ENCODE results near the gene IPCEF1.

IPCEF1 gene

GRCh38 chr6:154395316-154395715 lies 38.7 kb upstream of the IPCEF1 start:
- Histone ChIP-seq H3K4me1 (peaks cover 0 to 6% (median 0%) of the 10 kb centered on the region in 10 experiments; a peak in 2 of 20 replicates), H3K9me3 (replicated peaks in 1 of 11) (no peaks in the 10 kb centered on the region), H3K27me3 (no peaks in the 10 kb centered on the region), H3K4me2 (no peak overlapping the region), H3K9ac (no peak overlapping the region), H4K20me1 (no peaks in the 10 kb centered on the region), H3K36me3 (0 out of 22 replicates have a peak, but pooled peaks cover 0 to 3% (median 0%) of the 10 kb centered on the region in 11 experiments), H3K27ac (no peak overlapping the region), H3K4me3 (no peak overlapping the region)
- TF ChIP-seq Cebpa-rat (IDR thresholded peaks at IDR 0.05), result no peak

- H3K27me3 ChIP-seq, result no peaks in the 10 kb centered on the region
- H3K4me2 ChIP-seq, result no peak overlapping the region
- no peak overlapping the region for H3K4me3 ChIP-seq
- H4K20me1 ChIP-seq, result no peaks in the 10 kb centered on the region
- TF ChIP-seq Cebpa-rat (IDR thresholded peaks at IDR 0.05), result no peak
- H3K27ac ChIP-seq, result no peak overlapping the region
- no peak overlapping the region for H3K9ac ChIP-seq
- peaks cover 0 to 3% (median under 1%) of the 10 kb centered on the region in 11 experiments; a peak in 5 of 22 replicates for H3K9me3 ChIP-seq (replicated peaks in 1 of 11)
- peaks cover 0 to 6% (median 0%) of the 10 kb centered on the region in 10 experiments; a peak in 2 of 20 replicates for H3K4me1 ChIP-seq
- no peaks in the 10 kb centered on the region for H3K36me3 ChIP-seq
Measured at GRCh38 chr6:154394571-154394970, 38.0 kb upstream of the IPCEF1 start.

- Histone ChIP-seq H3K9ac (no peak overlapping the region), H4K20me1 (no peaks in the 10 kb centered on the region), H3K27ac (no peak overlapping the region), H3K4me2 (no peak overlapping the region), H3K4me3 (no peak overlapping the region), H3K27me3 (no peaks in the 10 kb centered on the region), H3K9me3 (replicated peaks in 1 of 11) (peaks cover 0 to 12% (median 7%) of the 10 kb centered on the region in 11 experiments; a peak in 9 of 22 replicates), H3K4me1 (peaks cover 0 to 9% (median 7%) of the 10 kb centered on the region in 10 experiments; a peak in 10 of 20 replicates), H3K36me3 (no peaks in the 10 kb centered on the region)
- no peak for TF ChIP-seq Cebpa-rat (IDR thresholded peaks at IDR 0.05)
Measured at GRCh38 chr6:154390034-154390433, 33.4 kb upstream of the IPCEF1 start.

- no peaks in the 10 kb centered on the region for H4K20me1 ChIP-seq
- H3K27me3 ChIP-seq, result no peaks in the 10 kb centered on the region
- no peak overlapping the region for H3K9ac ChIP-seq
- H3K9me3 ChIP-seq (replicated peaks in 1 of 11), result peaks cover 0 to 12% (median 7%) of the 10 kb centered on the region in 11 experiments; a peak in 9 of 22 replicates
- H3K4me2 ChIP-seq, result no peak overlapping the region
- H3K36me3 ChIP-seq, result no peaks in the 10 kb centered on the region
- peaks cover 0 to 9% (median 7%) of the 10 kb centered on the region in 10 experiments; a peak in 10 of 20 replicates for H3K4me1 ChIP-seq
- no peak for TF ChIP-seq Cebpa-rat (IDR thresholded peaks at IDR 0.05)
- no peak overlapping the region for H3K27ac ChIP-seq
- no peak overlapping the region for H3K4me3 ChIP-seq
Measured at GRCh38 chr6:154388803-154389202, 32.2 kb upstream of the IPCEF1 start.

GRCh38 chr6:154386848-154387717 lies 30.5 kb upstream of the IPCEF1 start:
- Histone ChIP-seq H3K4me1 (peaks cover 0 to 9% (median 7%) of the 10 kb centered on the region in 10 experiments; a peak in 10 of 20 replicates), H4K20me1 (no peaks in the 10 kb centered on the region), H3K27me3 (no peaks in the 10 kb centered on the region), H3K4me3 (no peak overlapping the region), H3K27ac (no peak overlapping the region), H3K4me2 (peak overlapping the region in 2 of 11 experiments; percentile 18 to 19; a peak in 3 of 22 replicates), H3K9me3 (replicated peaks in 1 of 11) (peaks cover 5 to 17% (median 7%) of the 10 kb centered on the region in 11 experiments; a peak in 11 of 22 replicates), H3K36me3 (no peaks in the 10 kb centered on the region), H3K9ac (no peak overlapping the region)
- TF ChIP-seq Cebpa-rat (IDR thresholded peaks at IDR 0.05), result no peak

- Histone ChIP-seq H4K20me1 (no peaks in the 10 kb centered on the region), H3K9me3 (replicated peaks in 1 of 11) (peaks cover 2 to 12% (median 3%) of the 10 kb centered on the region in 11 experiments; a peak in 11 of 22 replicates), H3K27ac (no peak overlapping the region), H3K36me3 (no peaks in the 10 kb centered on the region), H3K4me3 (no peak overlapping the region), H3K4me1 (peaks cover 0 to 26% (median 8%) of the 10 kb centered on the region in 10 experiments; a peak in 13 of 20 replicates), H3K9ac (no peak overlapping the region), H3K4me2 (no peak overlapping the region), H3K27me3 (no peaks in the 10 kb centered on the region)
- TF ChIP-seq Cebpa-rat (IDR thresholded peaks at IDR 0.05), result no peak
Measured at GRCh38 chr6:154384191-154384590, 27.6 kb upstream of the IPCEF1 start.

- Histone ChIP-seq H4K20me1 (no peaks in the 10 kb centered on the region), H3K36me3 (no peaks in the 10 kb centered on the region), H3K27me3 (no peaks in the 10 kb centered on the region), H3K4me1 (peaks cover 0 to 26% (median 8%) of the 10 kb centered on the region in 10 experiments; a peak in 13 of 20 replicates), H3K4me3 (no peak overlapping the region), H3K27ac (no peak overlapping the region), H3K9ac (no peak overlapping the region), H3K9me3 (replicated peaks in 1 of 11) (peaks cover 0 to 6% (median 0%) of the 10 kb centered on the region in 11 experiments; a peak in 2 of 22 replicates), H3K4me2 (no peak overlapping the region)
- TF ChIP-seq Cebpa-rat (IDR thresholded peaks at IDR 0.05), result no peak
Measured at GRCh38 chr6:154383273-154383672, 26.7 kb upstream of the IPCEF1 start.

- TF ChIP-seq Cebpa-rat (IDR thresholded peaks at IDR 0.05), result no peak
- H3K27me3 ChIP-seq, result no peaks in the 10 kb centered on the region
- H3K9me3 ChIP-seq (replicated peaks in 1 of 11), result peaks cover 0 to 6% (median 0%) of the 10 kb centered on the region in 11 experiments; a peak in 2 of 22 replicates
- H3K4me1 ChIP-seq, result peaks cover 0 to 26% (median 8%) of the 10 kb centered on the region in 10 experiments; a peak in 13 of 20 replicates
- no peak overlapping the region for H3K4me2 ChIP-seq
- no peak overlapping the region for H3K27ac ChIP-seq
- no peak overlapping the region for H3K4me3 ChIP-seq
- H3K36me3 ChIP-seq, result no peaks in the 10 kb centered on the region
- H4K20me1 ChIP-seq, result no peaks in the 10 kb centered on the region
- no peak overlapping the region for H3K9ac ChIP-seq
Measured at GRCh38 chr6:154382740-154383139, 26.1 kb upstream of the IPCEF1 start.

- Histone ChIP-seq H3K36me3 (no peaks in the 10 kb centered on the region), H3K27me3 (no peaks in the 10 kb centered on the region), H3K4me3 (no peak overlapping the region), H3K4me1 (peaks cover 0 to 19% (median 0%) of the 10 kb centered on the region in 10 experiments; a peak in 7 of 20 replicates), H3K9ac (no peak overlapping the region), H3K4me2 (peak overlapping the region in 1 of 11 experiments; percentile 13; a peak in 1 of 22 replicates), H3K9me3 (replicated peaks in 1 of 11) (peaks cover 0 to 6% (median 0%) of the 10 kb centered on the region in 11 experiments; a peak in 2 of 22 replicates), H3K27ac (no peak overlapping the region; a peak in 1 of 22 replicates), H4K20me1 (no peaks in the 10 kb centered on the region)
- no peak for TF ChIP-seq Cebpa-rat (IDR thresholded peaks at IDR 0.05)
Measured at GRCh38 chr6:154381548-154381947, 24.9 kb upstream of the IPCEF1 start.
